Urinary bladder (tissue), 2 donors: ENCODE measurements around the gene OPA1. TPM values are rescaled to one million over a fixed set of nuclear protein-coding genes. Genes with fewer than 3 reads are reported as not detected.

Source experiments
- polyA plus RNA-seq: library from polyadenylated mRNA; stranded (reverse); fragments of 200-250 nt; gene quantifications from one replicate; pipeline ENCODE4 v1.2.3, GENCODE V29; 2013
- small RNA-seq: library from RNA; depleted of rRNA; stranded (forward); fragments of <200 nt; gene quantifications from one replicate; pipeline ENCODE3, GENCODE V24; 2014
- total RNA-seq: library from RNA; depleted of rRNA; stranded (reverse); fragments of >200 nt; gene quantifications from one replicate; pipeline ENCODE4 v1.2.3, GENCODE V29; 2014
- donor health status: healthy.

Gene OPA1
- total and polyA plus RNA-seq, 2 donors: 26.0 to 106 TPM

Small RNAs within 50 kb of the gene (small RNA-seq; reads per million reads assigned to genes)
- not detected for gene RF00019
- not detected for gene RN7SL447P

Other genes starting within 250 kb of the OPA1 start
- gene ATP13A5, start 214.5 kb upstream of the OPA1 start, total RNA-seq: not detected
- not detected for gene ATP13A5, start 214.5 kb upstream of the OPA1 start, polyA plus RNA-seq
- 7.7 TPM for gene ATP13A4, start 38.3 kb upstream of the OPA1 start, total RNA-seq
- gene ATP13A4, start 38.3 kb upstream of the OPA1 start, polyA plus RNA-seq: 0.19 TPM